ENCODE measurements around the gene CD55. TPM values are rescaled to one million over a fixed set of nuclear protein-coding genes. Genes with fewer than 3 reads are reported as not detected.

The CD55 gene
- total RNA-seq, 1 experiment from 2014 or later = 17.2 TPM

DNA sequence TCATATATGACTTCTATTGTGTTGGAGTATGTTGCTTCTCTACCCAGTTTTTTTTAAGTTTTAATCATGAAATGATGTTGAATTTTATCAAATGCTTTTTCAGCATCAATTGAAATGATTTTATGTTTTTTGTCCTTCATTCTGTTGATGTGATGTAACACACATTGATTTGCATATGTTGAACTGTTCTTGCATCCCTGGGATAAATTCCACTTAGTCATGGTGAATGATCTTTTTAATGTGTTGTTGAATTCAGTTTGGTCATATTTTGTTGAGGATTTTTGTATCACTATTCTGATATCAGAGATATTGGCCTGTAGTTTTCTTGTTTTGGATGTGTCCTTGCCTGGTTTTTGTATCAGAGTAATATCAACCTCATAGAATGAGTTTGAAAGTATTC is 46.6 kb upstream of the CD55 start (continued):
- TF ChIP-seq, protein P1, sequence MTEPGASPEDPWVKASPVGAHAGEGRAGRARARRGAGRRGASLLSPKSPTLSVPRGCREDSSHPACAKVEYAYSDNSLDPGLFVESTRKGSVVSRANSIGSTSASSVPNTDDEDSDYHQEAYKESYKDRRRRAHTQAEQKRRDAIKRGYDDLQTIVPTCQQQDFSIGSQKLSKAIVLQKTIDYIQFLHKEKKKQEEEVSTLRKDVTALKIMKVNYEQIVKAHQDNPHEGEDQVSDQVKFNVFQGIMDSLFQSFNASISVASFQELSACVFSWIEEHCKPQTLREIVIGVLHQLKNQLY (CRISPR knock-in tag; IDR thresholded peaks at IDR 0.05) = no peak

DNA sequence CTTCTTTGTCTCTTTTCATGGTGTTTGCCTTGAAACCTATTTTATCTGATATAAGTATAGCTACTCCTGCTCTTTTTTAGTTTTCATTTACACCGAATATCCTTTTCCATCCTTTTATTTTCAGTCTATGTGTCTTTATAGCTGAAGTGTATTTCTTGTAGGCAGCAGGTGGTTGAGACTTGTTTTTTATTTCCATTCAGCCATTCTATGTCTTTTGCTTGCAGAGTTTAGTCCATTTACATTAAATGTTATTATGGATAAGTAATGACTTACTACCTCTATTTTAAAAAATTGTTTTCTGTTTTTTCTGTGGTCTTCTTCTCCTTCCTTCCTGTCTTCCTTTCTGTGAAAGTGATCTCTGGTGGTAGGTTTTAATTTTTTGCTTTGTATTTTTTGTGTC is 45.0 kb upstream of the CD55 start:
- peaks cover 8% of the 10 kb centered on the region for H3K4me1 Mint-ChIP-seq
- no peak for DNase-seq (ENCODE audit: low spot score)
- ATAC-seq = no peak
- TF ChIP-seq, protein P2, sequence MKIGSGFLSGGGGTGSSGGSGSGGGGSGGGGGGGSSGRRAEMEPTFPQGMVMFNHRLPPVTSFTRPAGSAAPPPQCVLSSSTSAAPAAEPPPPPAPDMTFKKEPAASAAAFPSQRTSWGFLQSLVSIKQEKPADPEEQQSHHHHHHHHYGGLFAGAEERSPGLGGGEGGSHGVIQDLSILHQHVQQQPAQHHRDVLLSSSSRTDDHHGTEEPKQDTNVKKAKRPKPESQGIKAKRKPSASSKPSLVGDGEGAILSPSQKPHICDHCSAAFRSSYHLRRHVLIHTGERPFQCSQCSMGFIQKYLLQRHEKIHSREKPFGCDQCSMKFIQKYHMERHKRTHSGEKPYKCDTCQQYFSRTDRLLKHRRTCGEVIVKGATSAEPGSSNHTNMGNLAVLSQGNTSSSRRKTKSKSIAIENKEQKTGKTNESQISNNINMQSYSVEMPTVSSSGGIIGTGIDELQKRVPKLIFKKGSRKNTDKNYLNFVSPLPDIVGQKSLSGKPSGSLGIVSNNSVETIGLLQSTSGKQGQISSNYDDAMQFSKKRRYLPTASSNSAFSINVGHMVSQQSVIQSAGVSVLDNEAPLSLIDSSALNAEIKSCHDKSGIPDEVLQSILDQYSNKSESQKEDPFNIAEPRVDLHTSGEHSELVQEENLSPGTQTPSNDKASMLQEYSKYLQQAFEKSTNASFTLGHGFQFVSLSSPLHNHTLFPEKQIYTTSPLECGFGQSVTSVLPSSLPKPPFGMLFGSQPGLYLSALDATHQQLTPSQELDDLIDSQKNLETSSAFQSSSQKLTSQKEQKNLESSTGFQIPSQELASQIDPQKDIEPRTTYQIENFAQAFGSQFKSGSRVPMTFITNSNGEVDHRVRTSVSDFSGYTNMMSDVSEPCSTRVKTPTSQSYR (CRISPR knock-in tag; IDR thresholded peaks at IDR 0.05) = no peak
- TF ChIP-seq ZNF138 (CRISPR knock-in tag; conservative IDR thresholded peaks at IDR 0.05) (no peak), FOXP1 (CRISPR knock-in tag; IDR thresholded peaks at IDR 0.05; ENCODE audit: borderline replicate concordance) (no peak), NR3C1 (CRISPR knock-in tag; conservative IDR thresholded peaks at IDR 0.05; ENCODE audit: low read depth) (no peak), OVOL2 (CRISPR knock-in tag; IDR thresholded peaks at IDR 0.05; ENCODE audit: borderline replicate concordance) (no peak)
- TF ChIP-seq, protein P3, sequence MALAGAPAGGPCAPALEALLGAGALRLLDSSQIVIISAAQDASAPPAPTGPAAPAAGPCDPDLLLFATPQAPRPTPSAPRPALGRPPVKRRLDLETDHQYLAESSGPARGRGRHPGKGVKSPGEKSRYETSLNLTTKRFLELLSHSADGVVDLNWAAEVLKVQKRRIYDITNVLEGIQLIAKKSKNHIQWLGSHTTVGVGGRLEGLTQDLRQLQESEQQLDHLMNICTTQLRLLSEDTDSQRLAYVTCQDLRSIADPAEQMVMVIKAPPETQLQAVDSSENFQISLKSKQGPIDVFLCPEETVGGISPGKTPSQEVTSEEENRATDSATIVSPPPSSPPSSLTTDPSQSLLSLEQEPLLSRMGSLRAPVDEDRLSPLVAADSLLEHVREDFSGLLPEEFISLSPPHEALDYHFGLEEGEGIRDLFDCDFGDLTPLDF (CRISPR knock-in tag; IDR thresholded peaks at IDR 0.05) = no peak
- no peaks in the 10 kb centered on the region for H3K27me3 Mint-ChIP-seq (ENCODE audit: low read depth)
- peaks cover 21% of the 10 kb centered on the region for H3K9me3 Mint-ChIP-seq
- CTCF ChIA-PET = no interaction called here
- H3K27ac Mint-ChIP-seq = no peak overlapping the region
- no peaks in the 10 kb centered on the region for H3K36me3 Mint-ChIP-seq
- no peak overlapping the region for H3K4me3 Mint-ChIP-seq
- POLR2A ChIA-PET = no interaction called here

DNA sequence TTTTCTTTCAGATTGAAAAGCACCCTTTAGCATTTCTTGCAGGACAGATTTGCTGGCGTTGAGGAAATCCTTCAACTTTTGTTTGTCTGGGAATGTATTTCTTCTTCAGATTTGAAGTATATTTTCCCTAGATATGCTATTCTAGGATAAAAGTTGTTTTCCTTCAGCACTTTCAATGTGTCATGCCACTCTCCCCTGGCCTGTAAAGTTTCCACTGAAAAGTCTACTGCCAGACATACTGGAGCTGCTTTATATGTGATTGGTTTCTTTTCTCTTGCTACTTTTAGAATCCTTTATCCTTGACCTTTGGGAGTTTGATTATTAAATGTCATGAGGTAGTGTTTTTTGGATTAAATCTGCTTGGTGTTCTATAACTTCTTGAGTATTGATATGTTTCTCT is 44.2 kb upstream of the CD55 start:
- CTCF ChIA-PET = no interaction called here
- H3K4me1 Mint-ChIP-seq = peaks cover 8% of the 10 kb centered on the region
- ATAC-seq (no peak), DNase-seq (ENCODE audit: low spot score) (no peak)
- POLR2A ChIA-PET = no interaction called here
- TF ChIP-seq FOXK1 (CRISPR knock-in tag; IDR thresholded peaks at IDR 0.05) (no peak), CREM (CRISPR knock-in tag; IDR thresholded peaks at IDR 0.05) (no peak), NFE2L1 (CRISPR knock-in tag; IDR thresholded peaks at IDR 0.05) (no peak), PRRX2 (CRISPR knock-in tag; IDR thresholded peaks at IDR 0.05) (no peak), TEAD4 (CRISPR knock-in tag; IDR thresholded peaks at IDR 0.05) (no peak)
- TF ChIP-seq, protein P4, sequence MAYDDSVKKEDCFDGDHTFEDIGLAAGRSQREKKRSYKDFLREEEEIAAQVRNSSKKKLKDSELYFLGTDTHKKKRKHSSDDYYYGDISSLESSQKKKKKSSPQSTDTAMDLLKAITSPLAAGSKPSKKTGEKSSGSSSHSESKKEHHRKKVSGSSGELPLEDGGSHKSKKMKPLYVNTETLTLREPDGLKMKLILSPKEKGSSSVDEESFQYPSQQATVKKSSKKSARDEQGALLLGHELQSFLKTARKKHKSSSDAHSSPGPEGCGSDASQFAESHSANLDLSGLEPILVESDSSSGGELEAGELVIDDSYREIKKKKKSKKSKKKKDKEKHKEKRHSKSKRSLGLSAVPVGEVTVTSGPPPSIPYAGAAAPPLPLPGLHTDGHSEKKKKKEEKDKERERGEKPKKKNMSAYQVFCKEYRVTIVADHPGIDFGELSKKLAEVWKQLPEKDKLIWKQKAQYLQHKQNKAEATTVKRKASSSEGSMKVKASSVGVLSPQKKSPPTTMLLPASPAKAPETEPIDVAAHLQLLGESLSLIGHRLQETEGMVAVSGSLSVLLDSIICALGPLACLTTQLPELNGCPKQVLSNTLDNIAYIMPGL (CRISPR knock-in tag; IDR thresholded peaks at IDR 0.05) = no peak
- H3K9me3 Mint-ChIP-seq = peaks cover 15% of the 10 kb centered on the region
- H3K36me3 Mint-ChIP-seq = no peaks in the 10 kb centered on the region
- no peak overlapping the region for H3K4me3 Mint-ChIP-seq
- H3K27me3 Mint-ChIP-seq (ENCODE audit: low read depth) = no peaks in the 10 kb centered on the region
- no peak overlapping the region for H3K27ac Mint-ChIP-seq

DNA sequence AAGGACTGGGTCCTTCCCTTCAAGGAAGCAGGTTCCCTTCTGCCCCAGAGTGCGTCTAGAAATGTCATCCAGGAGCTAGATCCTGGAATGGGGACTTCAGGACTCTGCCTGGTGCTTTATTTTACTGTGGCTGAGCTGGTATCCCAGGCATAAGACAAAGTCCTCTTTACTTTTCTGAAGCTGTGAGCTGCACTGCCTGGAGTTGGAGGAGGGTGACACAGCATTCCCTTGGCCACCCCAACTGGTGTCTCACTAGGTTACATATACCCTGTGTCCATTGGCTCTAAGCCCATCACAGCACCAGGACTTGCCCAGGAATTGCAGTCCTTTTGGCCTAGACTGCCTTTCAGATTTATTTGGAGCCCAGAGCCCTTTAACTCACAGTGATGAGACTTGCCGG is 41.8 kb upstream of the CD55 start:
- no peak overlapping the region for H3K4me3 Mint-ChIP-seq
- ChIA-PET CTCF (interaction anchor here (1.7 kb wide), 1 partner anchor 175 kb away, joined by 4 read pairs; the partner anchor contains the start of gene CR2), POLR2A (no interaction called here)
- ATAC-seq = no peak
- H3K9me3 Mint-ChIP-seq = no peaks in the 10 kb centered on the region; the same call in 1 of the 2 replicates
- no peak overlapping the region for H3K27ac Mint-ChIP-seq
- H3K36me3 Mint-ChIP-seq = no peaks in the 10 kb centered on the region
- TF ChIP-seq GTF2I (CRISPR knock-in tag; conservative IDR thresholded peaks at IDR 0.05) (no peak), FOXK1 (CRISPR knock-in tag; IDR thresholded peaks at IDR 0.05) (no peak), NR1H2 (CRISPR knock-in tag; IDR thresholded peaks at IDR 0.05) (no peak), SMAD3 (CRISPR knock-in tag; IDR thresholded peaks at IDR 0.05; ENCODE audit: borderline replicate concordance) (no peak), MYBL2 (CRISPR knock-in tag; IDR thresholded peaks at IDR 0.05) (no peak), SMAD4 (CRISPR knock-in tag; IDR thresholded peaks at IDR 0.05) (no peak), CBFB (CRISPR knock-in tag; IDR thresholded peaks at IDR 0.05; ENCODE audit: low read depth) (no peak)
- no peaks in the 10 kb centered on the region for H3K27me3 Mint-ChIP-seq (ENCODE audit: low read depth)
- DNase-seq (ENCODE audit: low spot score) = no peak
- peaks cover 8% of the 10 kb centered on the region for H3K4me1 Mint-ChIP-seq

All from WTC11 (cell line).